Naive thymus-derived CD4-positive, alpha-beta T cell (primary cell): ENCODE measurements around the gene GABPB2. TPM values are rescaled to one million over a fixed set of nuclear protein-coding genes. Genes with fewer than 3 reads are reported as not detected.

Experiments
- ATAC-seq: fragments of 150-1000 bp; cut with Tn5 transposase; 2 replicates; pipeline ENCODE4 v1.10.0; 2021; ENCODE audit warnings: mild to moderate bottlenecking, moderate library complexity
- CTCF ChIA-PET: fragments of 350-600 bp; sonication (Branson Sonifier 250); formaldehyde crosslinking; loops from one replicate; lab custom pipeline; 2021; ENCODE audit warnings: antibody characterized with exemption; lab: Charles Lee
- POLR2A ChIA-PET: fragments of 350-600 bp; sonication (Branson Sonifier 250); formaldehyde crosslinking; loops from one replicate; lab custom pipeline; 2021; ENCODE audit warnings: antibody characterized with exemption, inconsistent platforms; lab: Charles Lee
- DNase-seq, 9 donors: peaks; one replicate each; pipeline versions ENCODE4 v3.0.0 to v3.0.0-alpha.2; 2020 to 2022; ENCODE audit warnings: mixed read lengths in 1 of 9
- H3K27ac ChIP-seq: one replicate; pipeline ENCODE4 v1.7.0; 2013; ENCODE audit warnings: mild to moderate bottlenecking, low read depth, low read length, moderate library complexity
- H3K27me3 ChIP-seq, 2 donors: one replicate each; pipeline ENCODE4 v1.7.0; 2013; ENCODE audit warnings: low read length in 2 of 2, mild to moderate bottlenecking in 2 of 2, moderate library complexity in 2 of 2; ENCODE audit not compliant: control insufficient read depth in 2 of 2, insufficient read depth in 2 of 2
- H3K36me3 ChIP-seq, 3 experiments: 1 replicate in 2 of 3; 2 replicates in 1 of 3; pipeline ENCODE4 v1.7.0; 2013; ENCODE audit warnings: low read length in 3 of 3, mild to moderate bottlenecking in 3 of 3, moderate library complexity in 1 of 3; ENCODE audit not compliant: insufficient read depth in 3 of 3, control insufficient read depth in 2 of 3
- H3K4me1 ChIP-seq, 2 donors: one replicate each; pipeline ENCODE4 v1.7.0; 2013; ENCODE audit warnings: low read length in 2 of 2, mild to moderate bottlenecking in 2 of 2, moderate library complexity in 1 of 2; ENCODE audit not compliant: control insufficient read depth in 2 of 2, insufficient read depth in 2 of 2
- H3K4me3 ChIP-seq: 2 replicates; pipeline ENCODE4 v1.7.0; 2013; ENCODE audit warnings: mild to moderate bottlenecking, low read length
- H3K9me3 ChIP-seq, 3 experiments: 1 replicate in 2 of 3; 2 replicates in 1 of 3; pipeline ENCODE4 v1.7.0; 2013; ENCODE audit warnings: low read length in 3 of 3; ENCODE audit not compliant: control insufficient read depth in 2 of 3
- H3K27ac Mint-ChIP-seq, 9 donors: one replicate each; pipeline ENCODE4 v1.8.0; 2020 to 2022; ENCODE audit warnings: mixed read lengths in 9 of 9, mild to moderate bottlenecking in 8 of 9, moderate library complexity in 5 of 9, inconsistent platforms in 2 of 9
- H3K27me3 Mint-ChIP-seq, 5 donors: one replicate each; pipeline ENCODE4 v1.8.0; 2021 to 2022; ENCODE audit warnings: mixed read lengths in 5 of 5, mild to moderate bottlenecking in 1 of 5
- H3K36me3 Mint-ChIP-seq, 5 donors: one replicate each; pipeline ENCODE4 v1.8.0; 2020 to 2022; ENCODE audit warnings: mixed read lengths in 5 of 5, mild to moderate bottlenecking in 3 of 5, inconsistent platforms in 1 of 5
- H3K4me1 Mint-ChIP-seq, 7 donors: one replicate each; pipeline ENCODE4 v1.8.0; 2020 to 2022; ENCODE audit warnings: mixed read lengths in 7 of 7, mild to moderate bottlenecking in 3 of 7, inconsistent platforms in 1 of 7
- H3K4me3 Mint-ChIP-seq, 10 donors: one replicate each; pipeline ENCODE4 v1.8.0; 2020 to 2022; ENCODE audit warnings: mild to moderate bottlenecking in 10 of 10, mixed read lengths in 10 of 10, moderate library complexity in 6 of 10, inconsistent platforms in 2 of 10
- H3K9me3 Mint-ChIP-seq, 11 donors: one replicate each; pipeline ENCODE4 v1.8.0; 2020 to 2022; ENCODE audit warnings: mixed read lengths in 11 of 11, mild to moderate bottlenecking in 4 of 11, inconsistent platforms in 1 of 11, moderate library complexity in 1 of 11
- intact Hi-C, 2 donors: fragments of 100-400 bp; cut with micrococcal nuclease; formaldehyde crosslinking; loops; one replicate each; pipeline ENCODE4 v1.15.1; 2023
- polyA plus RNA-seq, 2 donors: library from polyadenylated mRNA; unstranded; fragments of 300-500 nt; fragmentation: Illumina TruSeq; gene quantifications; one replicate each; pipeline ENCODE4 v1.2.3, GENCODE V29; 2021
- total RNA-seq, 6 experiments: library from RNA in 5 of 6; stranded (reverse) in 5 of 6; gene quantifications; 1 replicate in 5 of 6; 2 replicates in 1 of 6; pipeline ENCODE4 v1.2.3 and lab custom pipeline; 2021 to 2026

GABPB2 gene
- total RNA-seq (10 to 100 TPM; 13.7 to 42.2 (median 32.2) TPM), polyA plus RNA-seq (10 to 100 TPM in 1 of 2 donors, 1 to 10 TPM in 1; 9.6 to 17.8 TPM), total RNA-seq (lab: John Stamatoyannopoulos, UW) (118 reads per million, percentile 87 among the genes with 10 or more reads in this experiment)

- POLR2A ChIA-PET, result interaction anchor here (0.5 to 6.3 kb wide), 14 partner anchors 11 to 441 kb away, joined by 3 to 67 read pairs (median 5); partner anchors contain the start of genes C1orf56, CDC42SE1, ENSA and MLLT11
- H3K27me3 Mint-ChIP-seq, result peaks cover 0 to 2% (median 0%) of the 10 kb centered on the region in 5 donors
- peaks cover under 1 to 14% (median 6%) of the 10 kb centered on the region in 5 donors for H3K36me3 Mint-ChIP-seq
- intact Hi-C loops, result loop anchor here (1.0 to 5.0 kb wide), 13 partner anchors 11 to 441 kb away; partner anchors contain the start of genes CDC42SE1 (in 2 of the 2), TNFAIP8L2 (in 2 of the 2), ENSA (in 1 of the 2) and LYSMD1 (in 1 of the 2)
- peak within 1 kb of the TSS; percentile 94 to 100 (median 99) for H3K4me3 Mint-ChIP-seq
- H3K36me3 ChIP-seq, result peaks cover 0 to 12% (median 0%) of the 10 kb centered on the region in 3 experiments
- no peaks in the 10 kb centered on the region for H3K9me3 ChIP-seq
- peak within 1 kb of the TSS; percentile 94 for H3K27ac ChIP-seq
- H3K4me3 ChIP-seq, result peak within 1 kb of the TSS; percentile 99
- ATAC-seq (peak; percentile 91), DNase-seq (peak; percentile 78 to 94 (median 89))
- peaks cover 8 to 9% of the 10 kb centered on the region in 2 donors for H3K4me1 ChIP-seq
- H3K27me3 ChIP-seq, result no peaks in the 10 kb centered on the region
- peak within 1 kb of the TSS; percentile 97 to 100 (median 100) for H3K27ac Mint-ChIP-seq
- H3K4me1 Mint-ChIP-seq, result peaks cover 5 to 37% (median 29%) of the 10 kb centered on the region in 7 donors
- H3K9me3 Mint-ChIP-seq, result no peaks in the 10 kb centered on the region
- CTCF ChIA-PET, result interaction anchor here (0.5 to 3.8 kb wide), 7 partner anchors 12 to 86 kb away, joined by 3 to 14 read pairs (median 5); partner anchors contain the start of genes CDC42SE1 and TNFAIP8L2
Observed at GRCh38 chr1:151070474-151071276, at the start of gene GABPB2. Gene GABPB2, plus strand, starts transcription at chr1:151070761. Its CDS starts 17,429 bp downstream, at chr1:151088190.

GRCh38 chr1:151024540-151025146 is 45.9 kb upstream of the GABPB2 start:
- Histone ChIP-seq H3K9me3 (no peaks in the 10 kb centered on the region), H3K27me3 (no peaks in the 10 kb centered on the region), H3K4me1 (no peaks in the 10 kb centered on the region), H3K4me3 (no peak overlapping the region), H3K27ac (no peak overlapping the region), H3K36me3 (peaks cover 3 to 33% (median 5%) of the 10 kb centered on the region in 3 experiments)
- Mint-ChIP-seq H3K4me1 (peaks cover 4 to 22% (median 6%) of the 10 kb centered on the region in 7 donors), H3K27ac (peak overlapping the region; percentile 37 to 93 (median 74)), H3K9me3 (no peaks in the 10 kb centered on the region), H3K36me3 (peaks cover 0 to 25% (median 15%) of the 10 kb centered on the region in 5 donors), H3K4me3 (peak overlapping the region; percentile 16 to 73 (median 61)), H3K27me3 (no peaks in the 10 kb centered on the region)
- intact Hi-C loops, result loop anchor here (1.0 to 10.0 kb wide), 12 partner anchors 16 to 320 kb away; partner anchors contain the start of genes GABPB2 (in 2 of the 2), TNFAIP8L2 (in 2 of the 2), CDC42SE1 (in 1 of the 2) and PIP5K1A (in 1 of the 2)
- ChIA-PET CTCF (interaction anchor here (0.6 to 5.9 kb wide), 34 partner anchors 12 to 256 kb away, joined by 3 to 74 read pairs (median 4); partner anchors contain the start of genes C1orf56, CDC42SE1, GABPB2 and MINDY1), POLR2A (interaction anchor here (0.6 to 4.4 kb wide), 17 partner anchors 18 to 165 kb away, joined by 3 to 50 read pairs (median 5); partner anchors contain the start of genes C1orf56, CDC42SE1, GABPB2 and MINDY1)
- DNase-seq, result peak; percentile 72 to 91 (median 83)
- peak; percentile 100 for ATAC-seq

GRCh38 chr1:151026460-151026859 is 44.1 kb upstream of the GABPB2 start:
- Mint-ChIP-seq H3K9me3 (no peaks in the 10 kb centered on the region), H3K36me3 (peaks cover 5 to 34% (median 18%) of the 10 kb centered on the region in 5 donors), H3K4me3 (no peak overlapping the region), H3K4me1 (peaks cover 5 to 22% (median 12%) of the 10 kb centered on the region in 7 donors), H3K27ac (peak overlapping the region in 2 of 9 donors; percentile 26 to 60), H3K27me3 (no peaks in the 10 kb centered on the region)
- no peaks in the 10 kb centered on the region for H3K9me3 ChIP-seq
- H3K27ac ChIP-seq, result no peak overlapping the region
- intact Hi-C loops, result loop anchor here in 1 of 2 donors (10.0 kb wide), 1 partner anchor 318 kb away; the partner anchor contains the start of gene RFX5
- peaks cover 3 to 49% (median 6%) of the 10 kb centered on the region in 3 experiments for H3K36me3 ChIP-seq
- ATAC-seq (no peak), DNase-seq (no peak)
- ChIA-PET CTCF (interaction anchor here (0.7 to 5.9 kb wide), 5 partner anchors 9 to 264 kb away, joined by 3 to 74 read pairs (median 54); partner anchors contain the start of genes CDC42SE1, MLLT11 and TNFAIP8L2), POLR2A (interaction anchor here (1.1 to 4.4 kb wide), 2 partner anchors 32 to 130 kb away, joined by 3 to 50 read pairs; partner anchors contain the start of genes CDC42SE1, MLLT11 and TNFAIP8L2)
- H3K27me3 ChIP-seq, result no peaks in the 10 kb centered on the region
- no peak overlapping the region for H3K4me3 ChIP-seq
- H3K4me1 ChIP-seq, result no peaks in the 10 kb centered on the region

DNA sequence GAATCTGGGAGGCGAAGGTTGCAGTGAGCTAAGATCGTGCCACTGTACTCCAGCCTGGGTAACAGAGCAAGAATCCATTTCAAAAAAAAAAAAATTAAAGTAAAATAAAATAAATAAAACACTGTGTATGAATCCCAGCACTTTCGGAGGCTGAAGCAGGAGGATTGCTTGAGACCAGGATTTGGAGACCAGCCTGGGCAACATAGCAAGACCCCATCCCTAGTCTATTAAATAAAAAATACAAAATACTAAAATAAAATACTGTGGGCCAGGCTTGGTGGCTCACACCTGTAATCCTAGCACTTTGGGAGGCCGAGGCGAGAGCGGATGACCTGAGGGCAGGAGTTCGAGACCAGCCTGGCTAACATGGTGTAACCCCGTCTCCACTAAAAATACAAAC is 38.4 kb upstream of the GABPB2 start:
- Mint-ChIP-seq H3K4me1 (peaks cover 5 to 31% (median 12%) of the 10 kb centered on the region in 7 donors), H3K4me3 (no peak overlapping the region), H3K27ac (peak overlapping the region in 1 of 9 donors; percentile 33), H3K36me3 (peaks cover 17 to 50% (median 32%) of the 10 kb centered on the region in 5 donors), H3K9me3 (no peaks in the 10 kb centered on the region), H3K27me3 (no peaks in the 10 kb centered on the region)
- DNase-seq (no peak), ATAC-seq (no peak)
- ChIA-PET POLR2A (interaction anchor here (1.1 to 2.1 kb wide), 3 partner anchors 15 to 25 kb away, joined by 4 to 11 read pairs (median 6); partner anchors contain the start of gene C1orf56), CTCF (interaction anchor here (0.6 to 2.8 kb wide), 4 partner anchors 11 to 125 kb away, joined by 3 to 6 read pairs (median 4); partner anchors contain the start of gene TNFAIP8L2)
- Histone ChIP-seq H3K9me3 (no peaks in the 10 kb centered on the region), H3K36me3 (peaks cover 0 to 65% (median 11%) of the 10 kb centered on the region in 3 experiments), H3K27me3 (no peaks in the 10 kb centered on the region), H3K4me3 (no peak overlapping the region), H3K27ac (no peak overlapping the region), H3K4me1 (no peaks in the 10 kb centered on the region)
- intact Hi-C loops, result no loop called here

DNA sequence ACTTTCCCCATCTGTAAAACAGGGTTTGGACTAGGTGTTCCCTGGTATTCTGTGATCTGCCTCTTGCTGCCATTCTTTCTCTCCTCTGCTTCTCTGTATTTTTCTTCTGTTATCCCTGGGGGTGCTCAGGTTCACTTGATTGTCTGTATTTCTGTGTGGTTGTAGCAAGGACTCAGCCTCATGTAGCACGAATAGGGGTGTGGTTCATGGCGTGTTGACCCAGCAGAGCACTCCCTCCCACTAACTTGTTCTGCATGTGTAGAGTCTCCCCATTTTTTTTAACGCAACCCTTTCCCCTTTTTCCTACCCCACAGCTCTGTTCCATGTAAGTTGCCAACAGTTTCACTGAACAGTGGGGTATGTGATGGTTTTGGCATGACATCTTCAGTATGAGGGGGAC is 35.4 kb upstream of the GABPB2 start:
- Histone ChIP-seq H3K27me3 (no peaks in the 10 kb centered on the region), H3K36me3 (peaks cover 0 to 39% (median 8%) of the 10 kb centered on the region in 3 experiments), H3K27ac (no peak overlapping the region), H3K4me3 (no peak overlapping the region), H3K9me3 (no peaks in the 10 kb centered on the region), H3K4me1 (no peaks in the 10 kb centered on the region)
- intact Hi-C loops, result no loop called here
- H3K27me3 Mint-ChIP-seq, result no peaks in the 10 kb centered on the region
- peaks cover 5 to 37% (median 16%) of the 10 kb centered on the region in 7 donors for H3K4me1 Mint-ChIP-seq
- POLR2A ChIA-PET, result interaction anchor here (1.2 to 1.5 kb wide), 2 partner anchors 14 to 20 kb away, joined by 4 read pairs; no protein-coding TSS in a partner anchor
- peaks cover 16 to 42% (median 27%) of the 10 kb centered on the region in 5 donors for H3K36me3 Mint-ChIP-seq
- no peak for ATAC-seq
- H3K9me3 Mint-ChIP-seq, result no peaks in the 10 kb centered on the region
- no peak overlapping the region for H3K4me3 Mint-ChIP-seq
- H3K27ac Mint-ChIP-seq, result peak overlapping the region in 7 of 9 donors; percentile 35 to 75 (median 64)
- DNase-seq, result no peak
- CTCF ChIA-PET, result interaction anchor here (0.6 kb wide), 1 partner anchor 9 kb away, joined by 3 read pairs; no protein-coding TSS in a partner anchor
